ENCODE measurements around the gene NLRP12. TPM values are rescaled to one million over a fixed set of nuclear protein-coding genes. Genes with fewer than 3 reads are reported as not detected.

The NLRP12 gene
- total RNA-seq, 1 donor from 2014 or later: not detected

DNA sequence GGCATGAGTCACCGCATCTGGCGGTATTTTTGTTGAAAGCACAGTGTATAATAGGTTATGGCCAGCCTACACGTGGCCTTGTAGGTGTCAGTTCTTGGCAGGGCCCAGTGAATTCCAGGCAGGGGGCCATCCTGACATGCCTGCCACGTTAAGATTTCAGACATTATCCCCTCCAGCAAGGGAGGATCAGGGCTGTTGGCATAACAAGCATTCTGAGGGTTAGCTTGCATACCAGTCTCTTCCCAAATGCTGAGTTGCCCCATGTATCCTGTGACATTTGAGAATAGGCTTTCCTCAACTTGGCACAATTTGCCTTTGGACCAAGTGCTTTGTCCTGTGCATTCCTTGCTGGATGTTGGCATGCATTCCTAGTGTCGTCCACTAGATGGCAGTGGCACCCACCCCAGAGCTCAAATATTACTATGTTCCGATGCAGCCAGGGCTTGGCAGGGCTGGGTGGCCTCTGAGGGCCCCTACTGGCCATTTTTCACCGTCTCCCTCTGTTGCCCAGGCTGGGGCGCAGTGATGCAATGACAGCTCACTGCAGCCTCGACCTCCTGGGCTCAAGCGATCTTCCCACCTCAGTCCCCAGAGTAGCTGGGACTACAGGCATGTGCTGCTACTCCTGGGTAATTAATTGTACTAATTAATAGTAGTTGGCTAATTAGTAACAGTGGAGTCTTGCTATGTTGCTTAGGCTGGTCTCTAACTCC lies 31.2 kb downstream of the NLRP12 start:
- DNase-seq (ENCODE audit: extremely low spot score, unreplicated experiment): peak; percentile 86
- Mint-ChIP-seq H3K4me1 (ENCODE audit: unreplicated experiment) (peaks cover 6% of the 10 kb centered on the region), H3K27me3 (no peaks in the 10 kb centered on the region), H3K36me3 (no peaks in the 10 kb centered on the region), H3K27ac (peak overlapping the region; percentile 12), H3K4me3 (no peak overlapping the region), H3K9me3 (no peaks in the 10 kb centered on the region)
- TF ChIP-seq, protein P1, sequence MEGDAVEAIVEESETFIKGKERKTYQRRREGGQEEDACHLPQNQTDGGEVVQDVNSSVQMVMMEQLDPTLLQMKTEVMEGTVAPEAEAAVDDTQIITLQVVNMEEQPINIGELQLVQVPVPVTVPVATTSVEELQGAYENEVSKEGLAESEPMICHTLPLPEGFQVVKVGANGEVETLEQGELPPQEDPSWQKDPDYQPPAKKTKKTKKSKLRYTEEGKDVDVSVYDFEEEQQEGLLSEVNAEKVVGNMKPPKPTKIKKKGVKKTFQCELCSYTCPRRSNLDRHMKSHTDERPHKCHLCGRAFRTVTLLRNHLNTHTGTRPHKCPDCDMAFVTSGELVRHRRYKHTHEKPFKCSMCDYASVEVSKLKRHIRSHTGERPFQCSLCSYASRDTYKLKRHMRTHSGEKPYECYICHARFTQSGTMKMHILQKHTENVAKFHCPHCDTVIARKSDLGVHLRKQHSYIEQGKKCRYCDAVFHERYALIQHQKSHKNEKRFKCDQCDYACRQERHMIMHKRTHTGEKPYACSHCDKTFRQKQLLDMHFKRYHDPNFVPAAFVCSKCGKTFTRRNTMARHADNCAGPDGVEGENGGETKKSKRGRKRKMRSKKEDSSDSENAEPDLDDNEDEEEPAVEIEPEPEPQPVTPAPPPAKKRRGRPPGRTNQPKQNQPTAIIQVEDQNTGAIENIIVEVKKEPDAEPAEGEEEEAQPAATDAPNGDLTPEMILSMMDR (conservative IDR thresholded peaks at IDR 0.05): peak; percentile 100

DNA sequence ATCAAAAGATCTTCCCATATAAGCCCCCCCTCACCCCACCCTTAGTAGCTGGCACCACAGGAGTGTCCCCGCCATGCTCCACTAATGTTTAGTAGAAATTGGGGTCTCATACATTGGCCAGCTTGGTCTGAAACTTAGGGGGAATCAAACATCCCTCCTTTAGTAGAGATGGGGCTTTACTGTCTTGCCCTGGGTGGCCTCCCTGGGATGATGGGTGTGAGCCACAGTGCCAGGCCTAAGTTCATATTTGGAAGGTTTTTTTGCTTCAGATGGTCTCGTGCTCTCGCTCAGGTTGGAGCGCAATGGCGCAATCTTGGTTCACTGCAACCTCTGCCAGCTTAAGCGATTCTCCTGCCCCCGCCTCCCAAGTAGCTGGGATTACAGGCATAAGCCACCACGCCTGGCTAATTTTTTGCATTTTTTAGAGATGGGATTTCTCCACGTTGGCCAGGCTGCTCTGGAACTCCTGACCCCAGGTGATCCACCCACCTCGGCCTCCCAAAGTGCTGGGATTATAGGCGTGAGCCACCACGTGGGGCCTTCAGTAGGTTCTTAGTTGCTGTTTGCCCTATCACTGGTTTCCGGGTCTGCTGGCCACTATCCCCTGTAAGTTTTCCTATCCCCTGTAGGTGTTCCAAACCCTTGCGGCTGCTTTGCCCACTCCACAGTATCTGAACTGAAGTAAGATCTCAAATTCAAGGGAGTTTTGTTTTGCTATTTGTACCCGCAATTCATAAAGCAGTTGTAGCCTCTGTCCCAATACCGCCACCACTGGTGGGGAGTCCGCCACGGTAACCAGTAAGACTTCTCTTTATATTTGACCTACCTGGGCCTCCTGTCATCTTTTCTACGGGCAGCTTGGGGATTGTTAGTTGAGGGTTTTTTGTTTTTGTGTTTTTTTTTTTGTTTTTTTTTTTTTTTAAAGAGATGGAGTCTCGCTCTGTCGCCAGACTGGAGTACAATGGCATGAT lies 34.1 kb downstream of the NLRP12 start:
- TF ChIP-seq, protein P1 (conservative IDR thresholded peaks at IDR 0.05): no peak
- Mint-ChIP-seq H3K4me1 (ENCODE audit: unreplicated experiment) (peaks cover 6% of the 10 kb centered on the region), H3K36me3 (no peaks in the 10 kb centered on the region), H3K9me3 (no peaks in the 10 kb centered on the region), H3K27me3 (no peaks in the 10 kb centered on the region), H3K27ac (no peak overlapping the region), H3K4me3 (no peak overlapping the region)
- no peak for DNase-seq (ENCODE audit: extremely low spot score, unreplicated experiment)

DNA sequence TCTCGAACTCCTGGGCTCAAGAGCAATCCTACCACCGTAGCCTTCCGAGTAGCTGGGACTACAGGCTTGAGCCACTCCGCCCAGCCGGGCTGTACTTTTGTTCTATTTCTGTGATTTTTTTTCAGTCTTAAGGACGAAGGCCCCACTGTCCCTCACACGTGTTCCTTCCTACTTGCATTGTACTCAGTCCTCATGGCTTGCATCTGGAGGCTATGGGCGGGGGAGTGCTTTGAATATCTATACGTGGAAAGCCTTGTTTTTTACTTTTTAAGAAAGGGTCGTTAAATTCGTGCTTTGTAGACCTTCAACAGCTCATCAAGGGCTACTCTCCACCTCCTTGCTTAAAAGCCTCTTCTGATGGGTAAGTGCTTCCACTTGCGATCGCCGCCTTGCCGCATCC lies 36.8 kb downstream of the NLRP12 start:
- H3K27ac Mint-ChIP-seq: no peak overlapping the region
- no peaks in the 10 kb centered on the region for H3K27me3 Mint-ChIP-seq
- no peaks in the 10 kb centered on the region for H3K4me1 Mint-ChIP-seq (ENCODE audit: unreplicated experiment)
- no peak for DNase-seq (ENCODE audit: extremely low spot score, unreplicated experiment)
- H3K9me3 Mint-ChIP-seq: no peaks in the 10 kb centered on the region
- TF ChIP-seq, protein P1 (conservative IDR thresholded peaks at IDR 0.05): no peak
- no peaks in the 10 kb centered on the region for H3K36me3 Mint-ChIP-seq
- H3K4me3 Mint-ChIP-seq: no peak overlapping the region

DNA sequence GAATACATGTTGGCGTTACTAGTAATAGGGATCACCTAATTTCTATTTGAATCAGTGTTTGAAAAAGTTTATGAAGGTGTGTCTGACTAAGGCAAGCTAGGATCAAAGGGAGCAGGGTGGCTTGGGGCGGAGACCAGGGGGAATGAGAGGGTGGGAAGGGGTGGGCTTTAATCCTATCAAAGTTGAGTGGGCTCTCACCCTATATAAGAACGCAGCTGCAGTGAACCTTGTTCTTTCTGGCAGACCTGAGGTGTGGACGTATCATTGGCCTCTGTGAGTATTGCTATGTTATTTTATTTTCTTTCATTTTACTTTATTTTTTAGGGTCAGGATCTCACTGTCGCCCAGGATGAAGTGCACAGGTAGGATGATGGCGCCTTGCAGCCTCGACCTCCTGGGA lies 37.4 kb downstream of the NLRP12 start:
- TF ChIP-seq, protein P1 (conservative IDR thresholded peaks at IDR 0.05): no peak
- Mint-ChIP-seq H3K27ac (no peak overlapping the region), H3K4me3 (no peak overlapping the region)

DNA sequence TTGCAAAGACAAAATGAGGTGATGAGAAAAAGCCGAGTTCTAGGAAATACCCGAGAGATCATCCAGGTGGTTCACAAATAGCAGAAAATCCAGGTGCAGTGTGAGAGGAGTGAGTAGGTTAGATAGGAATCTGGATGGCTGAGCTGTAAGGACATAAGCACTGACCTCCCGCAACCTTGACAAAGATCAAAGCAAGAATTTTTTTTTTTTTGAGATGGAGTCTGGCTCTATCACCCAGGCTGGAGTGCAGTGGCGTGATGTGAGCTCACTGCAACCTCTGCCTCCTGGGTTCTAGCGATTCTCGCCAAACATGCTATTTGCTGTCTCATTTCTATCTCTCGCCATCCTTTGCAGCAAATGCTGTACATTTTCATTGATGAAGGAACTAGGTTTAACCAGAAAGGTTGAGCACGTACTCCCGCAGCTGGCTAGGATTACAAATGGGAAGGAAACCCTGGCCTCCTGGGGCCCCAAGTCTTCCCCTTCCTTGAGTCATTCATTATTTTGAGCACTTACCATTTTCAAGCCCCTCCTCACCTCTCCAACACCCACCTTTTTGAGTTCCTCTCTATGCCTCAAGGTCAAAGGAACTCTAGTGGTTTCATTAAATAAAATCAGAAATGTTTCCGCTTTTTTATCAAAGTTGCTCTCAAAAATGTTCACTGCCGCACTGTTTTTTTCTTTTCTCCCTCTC lies 38.8 kb downstream of the NLRP12 start:
- H3K9me3 Mint-ChIP-seq: no peaks in the 10 kb centered on the region
- DNase-seq (ENCODE audit: extremely low spot score, unreplicated experiment): no peak
- no peaks in the 10 kb centered on the region for H3K4me1 Mint-ChIP-seq (ENCODE audit: unreplicated experiment)
- no peaks in the 10 kb centered on the region for H3K27me3 Mint-ChIP-seq
- peak overlapping the region; percentile 82 for H3K27ac Mint-ChIP-seq
- H3K4me3 Mint-ChIP-seq: peak overlapping the region; percentile 44
- TF ChIP-seq, protein P1 (conservative IDR thresholded peaks at IDR 0.05): no peak
- no peaks in the 10 kb centered on the region for H3K36me3 Mint-ChIP-seq

More for the DNA sequence above, 37.4 kb downstream of the NLRP12 start:
- H3K27me3 Mint-ChIP-seq: no peaks in the 10 kb centered on the region
- no peaks in the 10 kb centered on the region for H3K4me1 Mint-ChIP-seq (ENCODE audit: unreplicated experiment)
- H3K9me3 Mint-ChIP-seq: no peaks in the 10 kb centered on the region
- no peak for DNase-seq (ENCODE audit: extremely low spot score, unreplicated experiment)
- no peaks in the 10 kb centered on the region for H3K36me3 Mint-ChIP-seq
